T-helper 1 cell (primary cell): Measurements from ENCODE around the gene MGA.

Source experiments
- DNase-seq, 5 donors: peaks; one replicate each; pipeline ENCODE4 v3.0.0-alpha.2; 2012 to 2020
- total RNA-seq, 4 donors: gene quantifications; one replicate each; lab custom pipeline; 2026; lab: John Stamatoyannopoulos, UW

The MGA gene
- total RNA-seq: 159 to 265 (median 222) reads per million in 4 donors

- DNase-seq: peak; percentile 78 to 97 (median 84)
Observed at GRCh38 chr15:41660235-41661077, at the start of gene MGA. Gene MGA (plus strand): TSS chr15:41660405.

- no peak for DNase-seq
Observed at GRCh38 chr15:41620536-41621199, 39.5 kb upstream of the MGA start.

GRCh38 chr15:41621200-41622193, 38.7 kb upstream of the MGA start:
- DNase-seq: peak; percentile 58 to 79 (median 66)

- no peak for DNase-seq
Observed at GRCh38 chr15:41622901-41623300, 37.3 kb upstream of the MGA start.

GRCh38 chr15:41627203-41627602, 33.0 kb upstream of the MGA start:
- no peak for DNase-seq

GRCh38 chr15:41629463-41629862, 30.7 kb upstream of the MGA start:
- no peak for DNase-seq

GRCh38 chr15:41629883-41630282, 30.3 kb upstream of the MGA start:
- no peak for DNase-seq

- no peak for DNase-seq
Observed at GRCh38 chr15:41630616-41631217, 29.5 kb upstream of the MGA start.

- DNase-seq: no peak
Observed at GRCh38 chr15:41631880-41632470, 28.2 kb upstream of the MGA start.

GRCh38 chr15:41633609-41634008, 26.6 kb upstream of the MGA start:
- DNase-seq: no peak

GRCh38 chr15:41634072-41634626, 26.1 kb upstream of the MGA start:
- no peak for DNase-seq

- no peak for DNase-seq
Observed at GRCh38 chr15:41637086-41637485, 23.1 kb upstream of the MGA start.

- no peak for DNase-seq
Observed at GRCh38 chr15:41640985-41641384, 19.2 kb upstream of the MGA start.

GRCh38 chr15:41647262-41647661, 12.9 kb upstream of the MGA start:
- no peak for DNase-seq

- no peak for DNase-seq
Observed at GRCh38 chr15:41648097-41648496, 12.1 kb upstream of the MGA start.

GRCh38 chr15:41648770-41649169, 11.4 kb upstream of the MGA start:
- no peak for DNase-seq

GRCh38 chr15:41650806-41651205, 9.4 kb upstream of the MGA start:
- DNase-seq: no peak

GRCh38 chr15:41651373-41651772, 8.8 kb upstream of the MGA start:
- DNase-seq: no peak

GRCh38 chr15:41653760-41654159, 6.4 kb upstream of the MGA start:
- DNase-seq: no peak

GRCh38 chr15:41655716-41656115, 4.5 kb upstream of the MGA start:
- no peak for DNase-seq

- no peak for DNase-seq
Observed at GRCh38 chr15:41656188-41656587, 4.0 kb upstream of the MGA start.

GRCh38 chr15:41658689-41659088, 1.5 kb upstream of the MGA start:
- no peak for DNase-seq
